Dendritic cell treated with granulocyte-macrophage colony-stimulating factor and Interleukin-4, amounts not matched to agents 40 ng/mL and 50 ng/mL, for 4 days (primary cell): Measurements from ENCODE around the gene ZSCAN10.
"Not testable (repeated sequence)": the region's sequence is repeated elsewhere in the genome, so short reads cannot be mapped to it uniquely, and the experiment has no call there.

Experiments
- H3K27ac Mint-ChIP-seq: one replicate; pipeline ENCODE4 v1.8.0; 2022; ENCODE audit warnings: mild to moderate bottlenecking, mixed read lengths
- H3K27me3 Mint-ChIP-seq: one replicate; pipeline ENCODE4 v1.8.0; 2022; ENCODE audit warnings: mild to moderate bottlenecking, mixed read lengths
- H3K36me3 Mint-ChIP-seq: one replicate; pipeline ENCODE4 v1.8.0; 2022; ENCODE audit warnings: low read depth, mixed read lengths
- H3K4me1 Mint-ChIP-seq: one replicate; pipeline ENCODE4 v1.8.0; 2022; ENCODE audit warnings: low read depth, mixed read lengths
- H3K4me3 Mint-ChIP-seq: one replicate; pipeline ENCODE4 v1.8.0; 2022; ENCODE audit warnings: mild to moderate bottlenecking, moderate library complexity, mixed read lengths
- H3K9me3 Mint-ChIP-seq: one replicate; pipeline ENCODE4 v1.8.0; 2022; ENCODE audit warnings: mixed read lengths
- intact Hi-C: fragments of 100-400 bp; cut with micrococcal nuclease; formaldehyde crosslinking; loops from one replicate; pipeline ENCODE4 v1.15.0; 2022

The ZSCAN10 gene

GRCh38 chr16:3063625-3064386, 35.3 kb downstream of the ZSCAN10 start:
- H3K4me3 Mint-ChIP-seq, result no peak overlapping the region
- no peaks in the 10 kb centered on the region for H3K9me3 Mint-ChIP-seq
- intact Hi-C loops, result no loop called here
- peaks cover 3% of the 10 kb centered on the region for H3K27me3 Mint-ChIP-seq
- H3K27ac Mint-ChIP-seq, result peak overlapping the region; percentile 39
- no peaks in the 10 kb centered on the region for H3K36me3 Mint-ChIP-seq
- peaks cover 45% of the 10 kb centered on the region for H3K4me1 Mint-ChIP-seq

- peaks cover 50% of the 10 kb centered on the region for H3K4me1 Mint-ChIP-seq
These were observed 36.5 kb downstream of the ZSCAN10 start for GRCh38 chr16:3062553-3062952.

GRCh38 chr16:3060339-3061127, 38.6 kb downstream of the ZSCAN10 start:
- peaks cover 18% of the 10 kb centered on the region for H3K36me3 Mint-ChIP-seq
- H3K4me3 Mint-ChIP-seq, result no peak overlapping the region
- intact Hi-C loops, result no loop called here
- H3K27me3 Mint-ChIP-seq, result peaks cover 3% of the 10 kb centered on the region
- no peaks in the 10 kb centered on the region for H3K9me3 Mint-ChIP-seq
- peak overlapping the region; percentile 95 for H3K27ac Mint-ChIP-seq
- H3K4me1 Mint-ChIP-seq, result peaks cover 59% of the 10 kb centered on the region

More at GRCh38 chr16:3062553-3062952, 36.5 kb downstream of the ZSCAN10 start:
- peaks cover 3% of the 10 kb centered on the region for H3K27me3 Mint-ChIP-seq
- intact Hi-C loops, result no loop called here
- no peak overlapping the region for H3K4me3 Mint-ChIP-seq
- H3K36me3 Mint-ChIP-seq, result peaks cover 2% of the 10 kb centered on the region
- H3K9me3 Mint-ChIP-seq, result no peaks in the 10 kb centered on the region
- no peak overlapping the region for H3K27ac Mint-ChIP-seq

DNA sequence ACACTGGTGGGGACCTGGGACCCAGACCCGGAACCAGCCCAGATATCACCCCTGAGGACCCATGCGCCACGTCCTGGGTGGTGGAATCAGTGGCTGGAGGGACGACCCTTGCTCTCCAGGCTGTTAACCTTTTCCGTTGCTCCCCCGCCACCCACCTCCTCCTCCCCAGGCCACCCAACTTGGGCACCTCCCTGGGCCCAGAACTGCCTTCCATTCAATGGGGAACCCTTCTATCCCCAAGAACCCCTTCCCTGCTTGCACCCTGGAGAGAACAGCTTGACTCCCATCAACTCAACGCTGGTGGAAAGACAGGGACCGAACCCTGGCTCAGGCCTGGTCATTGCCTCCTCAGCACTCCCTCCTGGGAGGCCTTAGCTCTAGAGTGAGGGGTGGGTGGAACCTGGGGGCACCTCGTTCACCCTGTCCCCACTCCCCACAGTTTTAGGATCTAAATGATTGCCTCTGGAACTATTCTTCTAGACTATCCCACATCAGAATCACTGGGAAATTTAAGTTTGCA, 39.3 kb downstream of the ZSCAN10 start:
- H3K36me3 Mint-ChIP-seq, result peaks cover 23% of the 10 kb centered on the region
- peak overlapping the region; percentile 95 for H3K27ac Mint-ChIP-seq
- H3K4me1 Mint-ChIP-seq, result peaks cover 59% of the 10 kb centered on the region
- intact Hi-C loops, result loop anchor here (1.0 kb wide), 3 partner anchors 35 to 107 kb away; no protein-coding TSS in a partner anchor
- H3K27me3 Mint-ChIP-seq, result peaks cover 3% of the 10 kb centered on the region
- H3K9me3 Mint-ChIP-seq, result no peaks in the 10 kb centered on the region
- peak overlapping the region; percentile 63 for H3K4me3 Mint-ChIP-seq

DNA sequence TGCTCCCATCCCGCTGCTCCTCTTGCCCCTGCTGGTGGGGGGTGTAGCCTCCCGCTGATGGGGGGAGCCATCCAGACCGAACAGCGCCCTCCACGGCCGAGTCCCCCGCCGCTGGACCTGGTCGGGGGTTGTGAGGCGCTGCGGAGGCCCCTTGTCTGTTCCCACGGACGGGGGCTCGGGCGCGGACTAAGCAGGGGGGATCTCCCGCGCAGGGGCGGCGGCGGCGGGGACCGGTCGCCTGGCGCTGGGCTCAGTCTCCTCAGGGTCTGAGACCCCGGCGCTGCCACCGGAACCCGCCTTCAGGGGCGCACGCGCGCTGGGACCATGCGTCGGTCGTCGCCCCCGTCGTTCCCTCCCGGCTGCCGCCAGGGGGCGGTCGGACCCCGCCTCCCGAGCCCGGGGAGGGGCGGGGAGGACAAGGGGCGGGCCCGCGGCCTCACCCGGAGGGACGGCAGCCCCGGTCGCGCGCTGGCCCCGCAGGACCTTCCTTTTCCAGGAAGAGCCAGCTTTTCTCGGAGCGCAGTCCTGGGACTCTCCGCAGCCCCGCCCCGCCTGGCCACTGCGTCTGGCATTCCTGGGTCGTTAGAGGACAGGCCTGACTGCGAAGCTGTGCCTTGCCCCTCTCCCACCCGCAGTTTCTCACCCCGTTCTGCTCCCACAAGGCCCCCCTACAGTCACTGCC, 39.9 kb downstream of the ZSCAN10 start:
- Mint-ChIP-seq H3K27ac (peak overlapping the region; percentile 95), H3K4me1 (peaks cover 63% of the 10 kb centered on the region), H3K9me3 (no peaks in the 10 kb centered on the region), H3K36me3 (peaks cover 29% of the 10 kb centered on the region), H3K4me3 (peak overlapping the region; percentile 81), H3K27me3 (peaks cover 2% of the 10 kb centered on the region)
- intact Hi-C loops, result loop anchor here (1.0 kb wide), 3 partner anchors 35 to 107 kb away; no protein-coding TSS in a partner anchor

DNA sequence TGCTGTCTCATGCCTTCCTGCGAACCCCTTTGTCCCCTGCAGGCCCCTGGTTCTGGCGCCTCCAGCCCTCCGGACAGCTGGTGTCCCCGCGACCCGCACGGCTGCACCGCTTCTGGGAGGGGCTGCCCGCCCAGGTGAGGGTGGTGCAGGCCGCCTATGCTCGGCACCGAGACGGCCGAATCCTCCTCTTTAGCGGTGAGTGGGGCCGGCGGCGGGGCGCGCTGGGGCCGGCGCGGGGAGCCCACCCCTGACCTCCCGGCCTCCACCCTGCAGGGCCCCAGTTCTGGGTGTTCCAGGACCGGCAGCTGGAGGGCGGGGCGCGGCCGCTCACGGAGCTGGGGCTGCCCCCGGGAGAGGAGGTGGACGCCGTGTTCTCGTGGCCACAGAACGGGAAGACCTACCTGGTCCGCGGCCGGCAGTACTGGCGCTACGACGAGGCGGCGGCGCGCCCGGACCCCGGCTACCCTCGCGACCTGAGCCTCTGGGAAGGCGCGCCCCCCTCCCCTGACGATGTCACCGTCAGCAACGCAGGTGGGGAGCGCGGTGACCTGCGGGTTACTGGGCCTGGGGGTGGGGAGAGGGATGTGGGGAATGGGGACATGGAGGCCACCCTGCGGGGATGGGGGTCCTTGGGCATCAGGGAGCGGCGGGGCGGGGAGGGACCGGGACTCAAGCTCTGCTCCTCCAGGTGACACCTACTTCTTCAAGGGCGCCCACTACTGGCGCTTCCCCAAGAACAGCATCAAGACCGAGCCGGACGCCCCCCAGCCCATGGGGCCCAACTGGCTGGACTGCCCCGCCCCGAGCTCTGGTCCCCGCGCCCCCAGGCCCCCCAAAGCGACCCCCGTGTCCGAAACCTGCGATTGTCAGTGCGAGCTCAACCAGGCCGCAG, 40.7 kb downstream of the ZSCAN10 start:
- Mint-ChIP-seq H3K27ac (peak overlapping the region; percentile 95), H3K27me3 (peaks cover 2% of the 10 kb centered on the region), H3K9me3 (no peaks in the 10 kb centered on the region), H3K4me3 (peak overlapping the region; percentile 81), H3K4me1 (peaks cover 71% of the 10 kb centered on the region), H3K36me3 (peaks cover 37% of the 10 kb centered on the region)
- intact Hi-C loops, result loop anchor here (1.0 kb wide), 3 partner anchors 36 to 108 kb away; no protein-coding TSS in a partner anchor

GRCh38 chr16:3057181-3058138, 41.6 kb downstream of the ZSCAN10 start:
- H3K36me3 Mint-ChIP-seq, result peaks cover 39% of the 10 kb centered on the region

GRCh38 chr16:3056336-3057180, 42.5 kb downstream of the ZSCAN10 start:
- intact Hi-C loops, result no loop called here
- Mint-ChIP-seq H3K27ac (no peak overlapping the region), H3K27me3 (peaks cover 5% of the 10 kb centered on the region), H3K36me3 (peaks cover 46% of the 10 kb centered on the region), H3K4me3 (no peak overlapping the region), H3K4me1 (peaks cover 79% of the 10 kb centered on the region), H3K9me3 (no peaks in the 10 kb centered on the region)

More at GRCh38 chr16:3057181-3058138, 41.6 kb downstream of the ZSCAN10 start:
- Mint-ChIP-seq H3K27ac (no peak overlapping the region), H3K9me3 (no peaks in the 10 kb centered on the region), H3K27me3 (peaks cover 2% of the 10 kb centered on the region), H3K4me3 (no peak overlapping the region), H3K4me1 (peaks cover 77% of the 10 kb centered on the region)
- intact Hi-C loops, result no loop called here

- H3K27me3 Mint-ChIP-seq, intact Hi-C loops, H3K27ac Mint-ChIP-seq, H3K9me3 Mint-ChIP-seq, H3K4me3 Mint-ChIP-seq: not testable (repeated sequence)
- Mint-ChIP-seq H3K4me1 (peaks cover 86% of the 10 kb centered on the region), H3K36me3 (peaks cover 54% of the 10 kb centered on the region)
These were observed 43.4 kb downstream of the ZSCAN10 start for GRCh38 chr16:3055734-3056115.

DNA sequence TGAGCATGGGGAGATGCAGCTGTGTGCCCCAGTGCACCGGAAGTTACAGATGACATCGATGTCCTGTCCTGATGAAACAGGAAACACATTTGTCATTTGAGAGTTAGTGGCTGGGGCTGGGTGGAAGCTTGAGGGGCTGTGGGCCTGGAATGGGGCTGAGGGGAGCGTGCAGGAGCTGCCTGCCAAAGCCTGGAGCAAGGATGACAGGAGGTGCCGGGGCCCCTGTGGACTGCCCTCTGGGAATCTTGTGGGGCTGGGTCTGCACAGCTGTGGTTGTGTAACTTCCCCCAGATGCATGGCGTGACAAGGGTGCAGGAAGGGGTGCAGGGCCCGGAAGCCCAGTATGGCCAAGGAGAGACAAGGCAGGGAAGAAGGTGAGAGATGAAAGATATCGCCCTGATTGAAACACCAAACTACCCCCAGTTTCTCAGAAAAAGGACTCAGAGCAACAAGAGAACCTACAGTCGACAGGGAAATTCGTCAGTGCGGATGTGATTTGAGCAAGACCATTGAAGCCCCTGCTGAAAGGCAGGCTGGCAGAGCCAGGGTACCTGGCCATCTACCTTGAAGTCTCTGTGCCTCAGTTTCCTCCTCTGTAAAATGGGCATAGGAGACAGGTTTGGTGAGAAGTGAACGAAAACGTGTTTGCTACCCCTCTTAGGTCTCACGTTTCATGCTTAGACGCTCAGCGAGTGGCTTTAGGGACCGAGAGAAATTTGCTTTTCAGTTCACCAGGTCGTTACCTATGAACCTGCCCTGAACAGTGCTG, 43.9 kb downstream of the ZSCAN10 start:
- H3K4me1 Mint-ChIP-seq, result peaks cover 86% of the 10 kb centered on the region
- no peak overlapping the region for H3K27ac Mint-ChIP-seq
- peaks cover 60% of the 10 kb centered on the region for H3K36me3 Mint-ChIP-seq
- no peak overlapping the region for H3K4me3 Mint-ChIP-seq
- intact Hi-C loops, result no loop called here
- no peaks in the 10 kb centered on the region for H3K9me3 Mint-ChIP-seq
- peaks cover 9% of the 10 kb centered on the region for H3K27me3 Mint-ChIP-seq

GRCh38 chr16:3053330-3053710, 45.8 kb downstream of the ZSCAN10 start:
- H3K4me3 Mint-ChIP-seq, H3K9me3 Mint-ChIP-seq, intact Hi-C loops, H3K27ac Mint-ChIP-seq: not testable (repeated sequence)
- H3K36me3 Mint-ChIP-seq, result peaks cover 78% of the 10 kb centered on the region
- peaks cover 87% of the 10 kb centered on the region for H3K4me1 Mint-ChIP-seq
- H3K27me3 Mint-ChIP-seq, result peaks cover 14% of the 10 kb centered on the region
